ENCODE data around the gene ILF3. TPM values are rescaled to one million over a fixed set of nuclear protein-coding genes. Genes with fewer than 3 reads are reported as not detected.

The ILF3 gene
- total RNA-seq, 2 donors from 2014 or later, result 286 to 439 TPM

DNA sequence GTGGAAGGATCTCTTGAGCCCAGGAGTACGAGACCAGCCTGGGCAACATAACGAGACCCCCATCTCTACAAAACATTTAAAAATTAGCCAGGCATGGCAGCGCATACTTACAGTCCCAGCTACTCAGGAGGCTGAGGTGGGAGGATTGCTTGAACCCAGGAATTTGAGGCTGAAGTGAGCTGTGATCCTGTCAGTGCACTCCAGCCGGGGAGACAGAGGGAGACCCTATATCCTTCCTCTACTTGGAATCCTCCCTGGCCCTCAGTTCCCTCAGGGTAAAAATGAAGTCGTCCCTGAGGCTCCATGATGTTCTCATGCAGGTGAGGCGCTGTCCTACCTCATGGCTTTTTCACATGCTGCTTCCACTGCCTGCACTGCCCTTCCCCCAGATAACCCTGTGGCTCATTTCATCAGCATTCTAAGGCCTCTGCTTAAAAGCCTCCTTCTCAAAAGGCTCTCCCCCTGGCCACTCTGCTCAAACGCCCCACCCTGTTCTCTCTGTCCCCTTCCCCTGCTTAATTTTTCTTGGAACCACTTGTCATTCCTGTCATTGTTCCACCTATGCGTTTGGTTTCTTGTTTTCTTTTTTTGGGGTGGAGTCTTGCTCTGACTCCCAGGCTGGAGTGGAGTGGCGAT, 82.9 kb downstream of the ILF3 start:
- ATAC-seq (replicated peaks), result no peak
- Mint-ChIP-seq H3K27me3 (no peaks in the 10 kb centered on the region), H3K4me3 (no peak overlapping the region), H3K9me3 (no peaks in the 10 kb centered on the region), H3K36me3 (ENCODE audit: low read depth) (peaks cover 10% of the 10 kb centered on the region), H3K27ac (peak overlapping the region; percentile 32), H3K4me1 (peaks cover 14% of the 10 kb centered on the region)

DNA sequence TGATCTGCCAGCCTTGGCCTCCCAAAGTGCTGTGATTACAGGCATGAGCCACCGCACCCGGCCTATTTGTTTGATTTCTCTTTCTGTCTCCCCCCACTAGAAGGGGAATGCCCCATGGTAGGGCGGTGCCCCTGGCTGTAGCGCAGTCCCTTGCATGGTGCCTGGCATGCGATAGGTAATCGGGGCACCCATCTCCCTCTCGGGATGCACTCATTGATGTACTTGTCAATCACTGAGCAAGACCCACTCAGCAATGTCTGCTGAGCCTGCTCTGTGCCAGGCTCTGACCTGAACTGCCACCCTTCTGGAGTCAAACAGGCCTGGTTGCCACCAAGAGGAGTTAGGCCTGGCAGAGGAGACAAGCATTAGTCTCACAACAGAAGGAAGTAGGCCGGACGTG, 83.6 kb downstream of the ILF3 start:
- Mint-ChIP-seq H3K4me1 (peaks cover 14% of the 10 kb centered on the region), H3K9me3 (no peaks in the 10 kb centered on the region), H3K4me3 (no peak overlapping the region), H3K27ac (peak overlapping the region; percentile 32), H3K27me3 (no peaks in the 10 kb centered on the region), H3K36me3 (ENCODE audit: low read depth) (peaks cover 10% of the 10 kb centered on the region)
- no peak for ATAC-seq (replicated peaks)

DNA sequence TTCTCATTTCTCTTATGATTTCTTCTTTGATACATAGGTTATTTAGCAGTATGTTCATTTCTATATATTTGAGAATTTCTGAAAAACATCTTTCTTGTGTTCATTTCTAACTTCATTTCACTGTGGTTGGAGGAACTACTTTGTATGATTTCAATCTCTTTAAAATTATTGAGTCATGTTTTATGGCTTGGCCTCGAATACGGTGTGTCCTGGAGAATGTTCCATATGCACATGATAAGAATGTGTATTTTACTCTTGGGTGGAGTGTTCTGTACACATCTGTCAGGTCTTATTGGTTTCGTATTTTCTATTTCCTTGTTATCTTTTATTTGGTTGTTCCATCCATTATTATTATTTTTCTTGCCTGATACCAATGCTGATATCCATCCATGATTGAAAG, 86.7 kb downstream of the ILF3 start:
- Mint-ChIP-seq H3K4me1 (peaks cover 18% of the 10 kb centered on the region), H3K4me3 (no peak overlapping the region), H3K36me3 (ENCODE audit: low read depth) (peaks cover 10% of the 10 kb centered on the region), H3K9me3 (no peaks in the 10 kb centered on the region), H3K27ac (no peak overlapping the region), H3K27me3 (no peaks in the 10 kb centered on the region)
- no peak for ATAC-seq (replicated peaks)

Other genes starting within 250 kb of the ILF3 start
- gene PDE4A, start 233.8 kb upstream of the ILF3 start, total RNA-seq, result 1 to 10 TPM; 9.0 to 9.1 TPM
- gene KEAP1, start 151.0 kb upstream of the ILF3 start, total RNA-seq, result 10 to 100 TPM; 71.5 to 99.6 TPM
- under 1 TPM in 1 of 2 donors, not detected in 1; 0.11 TPM for gene S1PR5, start 136.9 kb upstream of the ILF3 start, total RNA-seq
- 10 to 100 TPM; 27.4 to 37.8 TPM for gene ATG4D, start 110.4 kb upstream of the ILF3 start, total RNA-seq
- gene KRI1, start 88.3 kb upstream of the ILF3 start, total RNA-seq, result 10 to 100 TPM; 43.3 to 52.5 TPM
- gene CDKN2D, start 85.4 kb upstream of the ILF3 start, total RNA-seq, result 10 to 100 TPM; 21.2 to 46.6 TPM
- not detected for gene AP1M2, start 67.0 kb upstream of the ILF3 start, total RNA-seq
- gene SLC44A2, start 28.8 kb upstream of the ILF3 start, total RNA-seq, result 10 to 100 TPM; 64.8 to 84.9 TPM
- gene QTRT1, start 47.1 kb downstream of the ILF3 start, total RNA-seq, result 10 to 100 TPM; 36.9 to 61.3 TPM
- gene DNM2, start 63.7 kb downstream of the ILF3 start, total RNA-seq, result 100 to 1,000 TPM; 185 to 209 TPM
- 10 to 100 TPM; 17.6 to 20.2 TPM for gene TMED1, start 181.9 kb downstream of the ILF3 start, total RNA-seq
- 1 to 10 TPM in 1 of 2 donors, under 1 TPM in 1; 0.48 to 1.7 TPM for gene C19orf38, start 194.1 kb downstream of the ILF3 start, total RNA-seq
- 10 to 100 TPM; 32.7 to 62.1 TPM for gene CARM1, start 217.2 kb downstream of the ILF3 start, total RNA-seq